HepG2 (cell line): ENCODE measurements around the gene COPS4.

Source experiments
- CTCF ChIP-seq: sonication (generic); formaldehyde crosslinking; IDR thresholded peaks from 2 replicates; pipeline ENCODE4 v1.5.0; 2020; ENCODE audit warnings: mild to moderate bottlenecking, missing genetic modification reagents, moderate library complexity
- FOXA3 ChIP-seq: IDR thresholded peaks from 2 replicates; pipeline ENCODE4 v1.6.1; 2016; ENCODE audit warnings: missing genetic modification reagents, missing compliant biosample characterization
- LRRFIP1 ChIP-seq: sonication (generic); formaldehyde crosslinking; conservative IDR thresholded peaks from 2 replicates; pipeline ENCODE4 v1.4.0; 2020; ENCODE audit warnings: missing genetic modification reagents
- RXRA ChIP-seq: sonication (generic); formaldehyde crosslinking; IDR thresholded peaks from 2 replicates; pipeline ENCODE4 v1.5.1; 2020; ENCODE audit warnings: missing genetic modification reagents
- ZNF850 ChIP-seq: sonication (generic); formaldehyde crosslinking; conservative IDR thresholded peaks from 2 replicates; pipeline ENCODE4 v1.9.0; 2021; ENCODE audit warnings: mild to moderate bottlenecking, missing genetic modification reagents

GRCh38 chr4:83113429-83113786 lies 78.4 kb downstream of the COPS4 start:
- no peak for TF ChIP-seq CTCF (CRISPR knock-in tag)
- no peak for TF ChIP-seq LRRFIP1 (CRISPR knock-in tag)
- no peak for TF ChIP-seq RXRA (CRISPR knock-in tag)
- no peak for TF ChIP-seq ZNF850 (CRISPR knock-in tag)
- TF ChIP-seq FOXA3: no peak
